Vagina (tissue), 2 donors: Measurements from ENCODE around the gene UBL4B.

ENCODE experiments used
- CTCF ChIP-seq, 3 experiments: fragments of 450-650 bp in 2 of 3; fragments of 200-600 bp in 1 of 3; sonication (generic) in 1 of 3; IDR thresholded peaks; one replicate each; pipeline ENCODE4 v1.5.1; 2017 to 2019; ENCODE audit warnings: antibody characterized with exemption in 3 of 3, mild to moderate bottlenecking in 2 of 3, moderate library complexity in 2 of 3
- POLR2A ChIP-seq, 2 donors: fragments of 450-650 bp; IDR thresholded peaks; one replicate each; pipeline ENCODE4 v1.6.1; 2017; ENCODE audit warnings: antibody characterized with exemption in 2 of 2, mild to moderate bottlenecking in 2 of 2, moderate library complexity in 2 of 2

GRCh38 chr1:110112143-110112542, at the start of gene UBL4B:
- TF ChIP-seq CTCF (IDR thresholded peaks at IDR 0.05) (no peak), POLR2A (IDR thresholded peaks at IDR 0.05) (no peak)
